Fibroblast of peridontal ligament (primary cell): ENCODE results near the gene TRIM17.

ENCODE experiments used
- DNase-seq: peaks from one replicate; pipeline ENCODE4 v3.0.0-alpha.2; 2010; ENCODE audit errors: extremely low read depth

The TRIM17 gene

DNA sequence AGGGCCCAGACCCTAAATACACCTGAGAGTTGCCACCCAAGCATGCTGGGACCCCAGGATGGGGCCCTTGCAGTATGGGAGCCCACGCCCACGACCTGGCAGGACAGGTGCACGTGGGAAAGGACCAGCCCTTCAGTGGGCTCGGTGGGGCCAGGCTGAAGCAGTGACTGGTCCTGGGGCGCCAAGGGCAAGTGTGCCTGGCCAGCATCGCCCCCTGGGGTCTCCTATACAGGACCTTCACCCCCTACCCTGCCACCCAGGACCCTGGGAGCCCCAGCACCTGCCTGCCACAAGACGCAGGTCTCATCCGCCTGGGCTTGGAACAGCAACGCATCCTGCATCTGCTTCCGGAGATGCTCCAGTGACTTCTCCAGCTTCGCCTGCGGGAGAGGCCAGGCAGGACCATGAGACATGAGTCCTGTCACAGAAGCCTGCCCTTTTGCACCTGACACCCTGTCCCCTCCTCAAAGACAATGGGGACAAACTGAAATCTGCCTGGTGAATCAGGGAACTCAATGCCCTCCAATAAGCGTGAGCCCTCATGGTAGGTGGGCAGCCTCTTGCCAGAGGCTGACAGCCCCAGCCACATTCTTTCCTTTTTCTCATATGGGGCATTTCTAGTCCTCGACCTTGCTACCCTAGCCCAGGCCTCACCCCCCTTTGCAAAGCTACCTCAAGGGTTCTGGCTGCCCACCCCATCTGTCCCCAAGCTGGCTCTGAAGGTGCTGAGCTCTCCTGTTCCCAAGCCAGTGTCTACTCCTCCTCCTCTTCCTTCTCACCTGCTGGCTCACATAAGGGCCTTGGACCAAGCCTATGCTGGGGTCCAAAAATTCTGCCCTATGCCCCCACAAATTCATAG, 14.7 kb downstream of the TRIM17 start:
- no peak for DNase-seq

DNA sequence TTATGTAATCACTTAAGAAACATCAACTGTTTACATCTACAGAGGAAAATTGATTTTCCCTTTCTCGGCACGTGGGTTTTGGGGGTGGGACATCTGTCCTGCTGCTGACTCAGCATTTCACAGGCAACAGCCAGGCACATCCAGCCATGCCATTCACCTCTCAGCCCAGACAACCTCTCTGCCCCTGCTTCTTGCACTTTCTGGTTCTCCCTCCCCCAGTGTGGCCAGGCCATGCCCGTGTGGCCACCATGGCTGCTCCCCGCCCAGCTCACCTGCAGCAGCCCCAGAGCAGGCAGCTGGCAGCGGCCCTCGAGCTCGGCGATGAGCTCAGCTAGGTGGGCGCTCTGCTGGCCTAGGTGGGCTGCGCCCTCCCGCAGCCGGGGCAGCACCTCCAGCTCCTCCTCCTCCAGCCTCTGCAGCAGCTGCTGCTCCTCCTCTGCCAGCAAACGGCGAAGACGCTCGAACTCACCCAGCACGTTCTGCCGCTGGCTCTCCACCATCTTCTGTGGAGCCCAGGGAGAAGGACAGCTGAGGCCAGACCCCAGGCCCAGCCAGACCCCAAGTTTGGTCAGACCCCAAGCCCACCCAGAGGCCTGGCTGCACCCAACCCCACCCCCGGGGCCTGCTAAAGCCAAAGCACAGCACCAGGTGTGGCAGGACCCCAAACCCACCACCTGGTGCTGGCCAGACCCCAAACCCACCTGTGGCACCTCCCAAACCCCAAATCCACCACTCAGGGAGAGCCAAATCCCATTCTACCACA, 15.8 kb downstream of the TRIM17 start:
- no peak for DNase-seq

DNA sequence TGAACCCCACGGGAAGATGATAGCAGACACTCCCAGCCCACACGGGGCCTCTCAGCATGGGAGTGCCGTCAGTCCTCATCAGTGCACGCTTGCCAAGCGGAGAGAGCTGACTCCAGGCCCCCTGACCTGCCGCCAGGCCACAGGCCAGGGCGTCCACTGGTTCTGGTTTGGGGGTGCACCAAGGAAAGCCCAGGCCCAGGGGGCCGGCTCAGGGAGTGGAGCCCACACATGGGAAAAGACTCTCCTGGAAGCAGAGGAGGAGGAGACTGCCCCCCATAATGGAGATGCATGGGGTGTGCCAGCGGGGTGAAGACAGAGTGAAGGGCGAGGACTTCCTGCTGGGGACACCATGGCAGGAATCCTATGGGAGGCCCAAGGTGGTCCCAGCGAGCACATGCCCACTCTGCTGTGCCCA, 16.4 kb downstream of the TRIM17 start:
- DNase-seq, result no peak

DNA sequence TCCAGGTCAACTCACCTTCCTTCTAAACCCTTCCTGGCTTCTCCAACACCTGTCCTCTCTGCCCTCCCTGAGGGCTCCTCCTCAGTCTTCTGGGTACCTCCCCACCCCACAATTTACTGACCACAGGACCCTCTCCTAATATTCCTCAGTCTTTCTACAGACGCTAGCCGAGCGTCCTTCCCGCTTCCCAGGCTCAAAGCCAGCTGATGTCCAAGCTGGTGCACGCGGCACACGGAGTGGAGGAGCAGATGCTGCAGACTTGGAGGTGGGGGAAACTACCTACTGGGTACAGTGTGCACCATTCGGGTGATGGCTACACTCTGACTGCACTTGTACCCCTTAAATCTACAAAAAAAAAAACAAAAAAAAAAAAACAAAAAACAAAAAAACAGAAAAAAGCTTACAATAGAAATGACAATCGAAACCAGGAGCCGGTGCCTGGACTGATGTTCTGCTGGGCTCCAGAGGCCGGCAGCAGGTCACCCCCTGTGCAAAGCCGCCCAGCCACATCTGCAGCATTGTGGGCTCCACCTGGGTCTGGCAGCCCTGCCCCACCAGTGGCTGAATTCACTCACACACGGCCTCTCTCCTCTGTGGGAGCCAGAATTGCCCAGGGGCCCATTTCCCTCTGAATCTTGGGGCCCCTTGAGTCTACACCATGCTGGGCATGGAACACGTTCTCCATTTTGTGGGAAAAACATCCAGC, 17.0 kb downstream of the TRIM17 start:
- DNase-seq, result no peak

DNA sequence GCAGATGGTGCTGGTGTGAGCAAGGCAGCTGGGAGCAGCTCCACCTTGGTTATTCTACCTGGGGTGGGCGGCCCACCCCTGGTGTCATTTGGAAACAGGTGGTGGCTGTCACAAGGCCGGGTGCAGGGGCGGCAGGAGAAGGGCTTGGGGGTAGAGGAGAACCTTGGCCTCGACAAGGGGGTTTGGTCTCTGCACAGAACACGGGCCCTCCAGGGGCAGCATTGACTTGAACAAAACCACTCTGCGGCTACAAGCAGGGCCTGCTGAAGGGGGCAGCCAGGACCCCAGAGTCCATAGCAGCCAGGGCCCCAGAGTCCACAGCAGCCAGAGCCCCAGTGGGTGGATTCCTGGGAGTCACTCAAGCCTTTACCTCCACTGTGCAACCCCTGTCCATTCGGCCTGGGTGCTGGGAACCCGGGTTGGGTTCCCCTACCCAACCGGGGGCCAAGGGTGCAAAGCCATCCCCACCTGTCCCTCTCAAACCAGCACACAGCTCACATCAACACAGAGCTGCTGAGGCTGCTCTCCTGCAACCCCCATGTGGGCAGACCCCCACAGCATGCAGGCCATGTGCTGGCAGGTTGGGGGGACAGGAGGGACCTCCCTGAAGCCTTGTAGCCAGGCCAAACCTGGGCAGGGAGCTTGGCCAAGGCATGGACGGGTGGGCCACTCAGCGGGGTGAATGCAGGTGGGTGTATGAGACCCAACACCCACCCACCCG, 17.8 kb downstream of the TRIM17 start:
- no peak for DNase-seq

DNA sequence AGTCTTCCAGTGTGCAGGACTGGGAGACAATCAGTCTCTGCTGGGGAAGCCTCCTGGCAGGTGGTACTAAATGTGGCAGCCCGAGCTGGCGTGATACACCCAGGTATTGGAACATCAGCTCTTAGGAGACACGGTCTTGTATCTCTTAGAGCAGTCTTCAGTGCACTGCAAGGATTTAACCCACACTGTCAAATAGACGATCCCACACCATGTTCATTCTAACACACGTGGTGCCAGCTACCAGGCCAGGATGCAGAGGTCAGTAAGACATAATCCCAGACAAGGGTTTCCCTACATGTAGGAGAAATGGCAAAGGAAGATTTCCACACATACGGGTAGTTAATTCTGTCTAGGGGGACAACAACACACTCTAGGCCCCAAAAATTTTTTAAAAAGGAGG, 18.7 kb downstream of the TRIM17 start:
- DNase-seq, result no peak

DNA sequence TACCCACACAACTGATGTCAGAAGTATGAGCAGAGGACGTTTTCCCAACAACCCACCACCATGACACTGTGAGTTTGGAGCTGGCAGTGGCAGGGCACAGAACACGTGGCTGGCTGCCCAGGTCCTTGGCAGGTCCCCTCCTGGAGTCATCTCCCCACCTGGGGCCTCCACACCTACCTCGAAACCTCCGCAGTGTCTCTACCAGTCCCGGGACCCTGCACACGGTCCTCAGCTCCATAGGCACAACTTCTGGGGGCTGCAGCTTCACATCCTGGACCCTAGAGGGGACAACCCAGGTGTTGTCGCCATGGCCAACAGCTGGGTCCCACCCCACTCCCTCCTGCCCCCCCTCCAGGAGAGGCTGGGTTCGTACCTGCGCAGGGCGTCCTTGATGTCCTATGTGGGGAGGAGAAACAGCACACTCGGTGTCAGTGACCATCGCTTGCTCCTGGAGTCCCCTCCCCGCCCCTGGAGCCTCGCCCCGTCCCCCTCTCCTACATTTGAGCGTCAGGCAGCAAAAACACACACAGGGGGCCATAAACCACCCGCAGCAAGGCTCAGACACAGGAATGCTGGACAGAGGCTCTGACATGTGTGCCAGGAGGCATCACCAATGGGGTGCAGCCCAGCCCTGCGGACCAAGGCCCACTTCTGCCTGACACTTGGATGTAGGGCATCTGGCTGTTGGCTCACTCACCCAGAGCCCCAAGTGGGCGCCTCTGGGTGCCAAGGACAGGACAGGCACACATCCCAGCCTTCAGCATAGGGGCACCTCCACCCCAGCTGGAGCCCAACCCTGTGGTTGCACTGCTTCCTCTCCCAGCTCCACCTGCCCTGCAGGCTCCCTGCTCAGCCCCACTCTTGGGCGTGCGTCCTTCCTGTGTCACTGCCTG, 19.6 kb downstream of the TRIM17 start:
- DNase-seq, result no peak

DNA sequence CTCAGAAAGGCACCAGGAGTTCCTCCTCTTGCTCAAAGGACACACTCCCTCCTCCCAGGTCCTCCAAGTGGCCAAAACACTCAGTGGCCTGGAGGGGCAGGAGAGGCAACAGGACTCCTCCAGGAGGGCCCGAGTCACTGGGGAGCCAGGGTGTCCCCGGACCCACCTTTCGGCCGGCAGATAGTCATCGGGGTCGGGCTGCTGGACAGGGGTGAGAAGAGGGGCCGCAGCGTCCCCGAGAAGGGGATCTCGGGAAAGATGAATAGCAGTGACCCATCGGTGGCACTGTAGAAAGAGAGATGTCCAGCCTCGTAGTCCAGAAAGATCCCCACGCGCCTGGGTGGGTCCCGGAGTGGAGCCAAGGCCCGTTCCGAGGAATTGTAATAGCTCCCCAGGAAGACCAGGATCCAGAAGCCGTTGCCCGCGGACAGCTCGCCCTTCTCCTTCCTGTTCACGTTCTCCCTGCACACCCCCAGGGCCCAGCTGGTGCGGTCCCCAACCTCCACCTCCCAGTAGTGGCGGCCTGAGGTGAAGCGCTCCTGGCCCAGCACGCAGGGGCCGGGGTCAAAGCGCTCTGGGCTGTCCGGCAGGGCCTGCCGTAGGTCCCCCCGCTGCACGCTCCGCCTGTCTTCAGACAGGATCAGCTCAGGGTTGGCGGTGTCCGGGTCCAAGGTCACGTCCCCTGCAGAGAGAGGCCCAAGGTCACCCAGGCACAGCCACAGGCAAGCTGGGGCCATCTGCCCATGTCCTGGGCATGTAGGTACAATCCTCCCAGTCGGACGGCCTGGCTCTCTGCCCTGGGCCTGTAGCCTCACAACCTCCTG, 21.9 kb downstream of the TRIM17 start:
- no peak for DNase-seq

DNA sequence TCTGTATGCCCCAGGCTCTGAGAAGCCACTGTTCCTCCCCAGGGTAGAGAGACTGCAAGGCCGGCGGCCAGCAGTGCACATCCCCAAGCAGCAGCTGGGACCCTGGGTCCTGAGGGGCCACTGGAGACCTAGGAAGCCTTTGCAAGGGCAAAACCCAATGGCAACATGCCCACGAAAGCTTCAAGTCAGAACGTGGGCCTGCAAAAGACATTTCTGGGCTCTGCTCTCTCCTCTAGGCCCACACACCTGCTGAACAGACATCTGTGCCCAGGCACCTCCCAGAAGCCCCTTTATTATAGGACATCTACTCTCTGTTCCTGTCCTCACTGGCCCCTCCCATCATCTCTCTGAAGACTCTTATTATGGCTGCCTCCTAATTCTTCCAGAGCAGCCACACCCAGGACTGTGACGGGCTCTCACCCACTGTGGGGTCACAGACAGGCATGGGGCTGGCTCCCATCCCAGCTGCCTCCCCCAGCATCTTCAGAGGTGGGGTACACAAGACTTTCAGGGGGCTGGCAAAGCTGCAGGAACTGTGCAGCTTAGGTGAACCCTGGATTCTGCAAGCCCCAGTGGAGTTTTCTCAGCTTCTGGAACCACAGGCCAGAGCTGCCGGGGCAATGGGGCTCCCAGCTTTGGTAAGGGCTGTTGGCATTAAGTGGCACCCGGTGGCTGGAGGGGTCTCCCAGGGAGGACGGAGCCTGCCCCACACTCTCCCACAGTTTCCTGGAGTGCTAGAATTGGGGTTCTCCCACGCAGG, 22.7 kb downstream of the TRIM17 start:
- no peak for DNase-seq

DNA sequence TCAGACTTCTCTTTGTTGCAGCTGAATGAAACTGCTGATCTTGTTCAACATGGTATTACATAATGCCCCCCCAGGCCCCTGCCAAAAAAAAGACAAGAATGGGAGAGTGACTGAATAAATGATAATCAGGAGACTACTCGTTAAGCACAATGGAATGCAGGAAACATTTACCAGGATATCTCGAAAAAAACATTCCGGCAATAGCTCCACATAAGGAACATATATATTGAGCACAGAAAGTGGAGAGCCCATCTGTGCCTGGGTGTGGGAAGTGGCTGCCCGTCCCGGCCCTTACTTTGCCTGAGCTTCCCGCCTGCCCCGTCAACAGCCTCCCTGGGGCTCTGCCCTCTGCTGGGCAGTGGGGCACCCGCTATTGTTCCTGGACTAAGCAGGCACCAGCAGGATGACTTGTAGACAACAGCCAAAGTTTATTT, 23.4 kb downstream of the TRIM17 start:
- DNase-seq, result peak; percentile 78

DNA sequence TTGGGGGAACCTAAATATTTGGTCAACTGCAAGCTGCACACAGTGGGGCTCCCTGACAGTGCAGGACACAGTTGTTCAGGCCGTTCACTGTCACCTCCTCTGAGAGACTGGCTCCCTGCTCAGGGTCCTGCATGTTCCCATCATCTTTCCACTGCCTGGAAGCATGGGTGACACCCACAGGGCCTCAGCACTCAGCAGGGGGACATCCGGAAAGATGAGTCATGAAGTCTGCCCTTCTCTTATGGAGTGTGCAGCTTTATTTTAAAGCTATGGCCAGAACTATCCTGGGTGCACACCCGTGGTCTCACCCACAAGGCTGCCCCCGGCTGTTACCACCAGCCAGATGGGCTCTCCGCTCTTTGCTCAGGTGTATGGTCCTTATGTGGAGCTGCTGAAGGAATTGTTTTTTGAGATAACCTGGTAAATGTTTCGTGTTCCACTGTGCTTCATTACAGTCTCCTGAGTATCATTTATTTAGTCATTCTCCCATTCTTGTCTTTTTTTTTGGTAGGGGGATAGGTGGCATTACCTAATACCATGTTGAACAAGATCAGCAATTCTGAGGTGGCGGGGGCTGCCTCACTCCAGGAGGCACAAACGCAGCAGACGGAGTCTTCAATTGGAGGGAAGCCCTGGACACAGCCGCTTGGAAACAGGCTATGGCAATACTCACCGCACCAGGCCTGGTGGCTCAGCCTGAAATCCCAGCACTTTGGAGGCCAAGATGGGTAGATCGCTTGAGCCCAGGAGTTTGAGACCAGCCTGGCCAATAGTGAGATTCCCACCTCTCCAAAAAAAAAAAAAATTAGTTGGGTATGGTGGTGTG, 24.3 kb downstream of the TRIM17 start:
- DNase-seq, result no peak

DNA sequence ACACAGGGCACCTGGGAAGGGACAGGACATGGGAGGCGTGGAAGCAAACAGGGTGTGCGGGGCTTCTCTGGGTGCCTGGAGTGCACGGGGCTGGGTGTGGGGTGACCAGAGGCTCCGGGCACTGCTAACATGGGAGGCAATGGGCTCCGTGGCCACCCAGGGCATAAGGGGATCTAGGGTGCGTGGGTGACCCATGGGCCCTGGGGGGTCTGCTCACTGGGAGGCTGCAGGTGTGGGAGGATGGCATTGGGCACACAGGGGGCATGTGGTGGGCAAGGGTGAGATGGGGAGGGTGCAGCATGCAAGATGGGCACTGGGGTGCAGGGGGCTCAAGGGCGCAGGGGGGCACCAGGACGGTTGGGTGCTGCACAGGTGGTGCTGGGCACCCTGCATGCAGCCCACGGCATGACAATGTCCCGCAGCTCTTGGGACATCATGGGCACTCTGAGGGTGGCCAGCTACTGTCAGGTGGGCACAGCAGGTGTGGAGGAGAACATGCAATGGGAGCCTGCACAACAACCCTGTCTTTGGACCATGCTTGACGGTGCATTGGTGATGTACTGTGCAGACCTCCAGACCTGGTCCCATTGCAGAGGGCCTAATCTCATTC, 25.1 kb downstream of the TRIM17 start:
- DNase-seq, result no peak

DNA sequence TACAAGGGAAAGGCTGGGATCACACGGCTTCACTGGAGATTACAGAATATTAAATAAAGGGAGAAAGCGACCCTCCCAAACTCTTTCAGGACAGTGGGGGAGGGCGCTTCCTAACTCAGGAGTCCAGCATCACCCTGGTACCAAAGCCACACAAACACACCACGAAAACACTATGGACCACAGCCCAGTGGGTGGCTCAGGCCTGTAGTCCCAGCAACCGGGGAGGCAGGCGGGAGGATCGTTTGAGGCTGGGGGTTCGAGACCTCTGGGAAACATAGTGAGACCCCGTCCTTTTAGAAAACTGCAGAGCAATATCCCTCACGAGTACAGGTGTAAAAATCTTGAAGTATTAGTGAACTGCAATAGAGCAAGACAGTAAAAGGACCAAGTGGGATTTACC, 26.0 kb downstream of the TRIM17 start:
- DNase-seq, result no peak

DNA sequence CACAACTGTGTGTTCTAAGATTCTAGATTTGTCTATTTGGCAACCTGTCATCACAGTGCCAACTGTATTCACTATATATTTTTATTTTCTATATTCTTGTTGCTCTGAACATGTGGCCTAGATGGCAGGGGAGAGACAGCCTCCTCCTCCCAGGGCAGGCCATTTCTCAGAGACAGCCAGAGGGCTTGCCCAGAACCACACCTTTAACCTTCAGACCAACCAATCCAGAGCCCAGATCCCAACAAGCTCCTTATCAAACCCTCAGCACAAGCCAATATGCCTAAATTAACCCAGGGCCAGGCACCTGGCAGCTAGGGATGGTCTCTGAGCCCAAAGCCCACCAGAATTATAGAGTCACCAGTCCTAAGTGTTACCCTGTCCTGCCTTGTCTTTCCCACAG, 29.3 kb downstream of the TRIM17 start:
- DNase-seq, result no peak

DNA sequence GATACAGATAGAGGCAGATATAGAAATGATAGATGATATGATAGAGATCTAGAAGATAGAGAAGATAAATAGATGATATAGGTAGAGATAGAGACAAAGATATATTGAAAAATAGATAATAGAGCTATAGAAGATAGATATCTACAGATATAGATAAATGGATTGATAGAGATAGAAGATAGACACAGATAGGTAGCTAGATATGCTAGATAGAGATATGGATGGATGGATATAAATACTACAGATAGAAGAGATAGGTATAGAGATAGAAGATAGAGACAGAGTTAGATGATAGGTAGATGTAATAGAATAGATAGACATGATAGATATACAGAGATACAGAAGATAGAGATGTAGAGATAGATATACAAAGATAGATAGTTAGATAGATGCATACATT, 31.4 kb downstream of the TRIM17 start:
- DNase-seq, result no peak

DNA sequence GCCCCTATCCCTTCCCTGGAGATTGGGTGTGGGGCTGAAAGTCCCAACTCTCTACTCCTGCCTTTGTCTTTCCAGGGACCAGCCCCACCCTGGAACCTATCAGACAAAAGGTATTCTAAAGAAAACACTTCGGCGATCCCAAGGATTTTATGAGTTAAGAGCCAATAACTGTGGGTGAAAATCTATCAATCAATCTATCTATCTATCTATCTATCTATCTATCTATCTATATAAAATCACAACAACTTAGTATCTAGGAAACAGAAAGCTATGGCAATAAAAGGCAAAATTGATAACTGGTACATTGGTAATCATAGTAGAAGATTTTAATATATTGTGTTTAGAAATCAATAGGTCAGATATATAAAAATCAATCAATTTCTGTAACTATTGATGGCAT, 32.9 kb downstream of the TRIM17 start:
- no peak for DNase-seq

DNA sequence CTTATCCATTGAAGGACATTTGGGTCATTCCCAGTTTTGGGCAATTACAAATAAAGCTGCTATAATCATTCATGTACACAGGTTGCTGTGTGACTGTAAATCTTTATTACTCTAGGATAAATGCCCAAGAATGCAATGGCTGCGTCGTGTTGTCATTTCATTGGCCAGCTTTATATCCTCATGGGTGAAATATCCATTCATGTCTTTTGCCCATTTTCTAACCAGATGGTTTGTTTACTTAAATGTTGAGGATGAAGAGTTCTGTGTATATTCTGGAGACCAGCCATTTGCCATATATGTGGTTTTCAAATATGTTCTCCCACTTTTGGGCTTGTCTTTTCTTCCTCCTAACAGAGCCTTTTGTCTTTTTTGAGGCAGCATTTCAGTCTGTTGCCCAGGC, 35.3 kb downstream of the TRIM17 start:
- DNase-seq, result peak; percentile 36

DNA sequence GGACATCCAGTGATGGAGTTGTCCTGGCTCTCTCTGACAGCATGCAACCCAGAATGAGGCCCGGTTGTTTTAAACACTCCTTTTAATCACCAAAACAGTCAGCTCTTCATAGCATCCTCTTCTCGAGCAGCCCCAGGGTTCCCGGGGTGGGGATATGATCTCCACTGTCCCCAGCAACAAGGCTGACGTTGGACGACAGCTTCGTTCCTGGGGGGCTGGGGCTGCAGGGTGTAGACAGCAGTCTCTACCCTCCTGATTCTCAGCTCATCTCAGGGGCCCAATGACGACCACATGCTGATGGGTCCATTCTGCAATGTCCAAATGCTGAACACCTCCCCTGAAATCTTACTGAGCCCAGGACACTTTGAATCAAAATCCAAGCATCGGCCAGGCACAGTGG, 37.0 kb downstream of the TRIM17 start:
- no peak for DNase-seq
